ENCODE results near the gene SORL1-AS1.

SORL1-AS1 gene

GRCh38 chr11:121469910-121470309 is 17.1 kb upstream of the SORL1-AS1 start:
- CTCF ChIA-PET = interaction anchor here (0.5 to 1.0 kb wide), 3 partner anchors 55 to 178 kb away, joined by 3 to 5 read pairs (median 3); no protein-coding TSS in a partner anchor
- Histone ChIP-seq H3K27ac (ENCODE audit: low read depth in 2 of 2, low read length in 1 of 2) (no peak overlapping the region), H3K4me2 (no peak overlapping the region), H3F3A (replicated peaks; ENCODE audit: insufficient read depth) (peaks cover 4% of the 10 kb centered on the region), H3K9me2 (no peaks in the 10 kb centered on the region), H3K36me3 (replicated peaks in 1 of 2; ENCODE audit: control insufficient read depth in 1 of 2, insufficient read depth in 2 of 2, low read length in 1 of 2) (no peaks in the 10 kb centered on the region), H3K79me2 (ENCODE audit: insufficient read depth) (no peaks in the 10 kb centered on the region), H3K4me1 (ENCODE audit: control insufficient read depth in 1 of 2, insufficient read depth in 2 of 2, low read depth in 1 of 2, low read length in 1 of 2) (peaks cover 20 to 24% of the 10 kb centered on the region in 2 experiments), H3K9ac (no peak overlapping the region), H3K27me3 (ENCODE audit: insufficient read depth) (no peaks in the 10 kb centered on the region), H3K9me3 (no peaks in the 10 kb centered on the region), H3K4me3 (ENCODE audit: low read depth in 2 of 2, low read length in 1 of 2) (no peak overlapping the region), H4K20me1 (ENCODE audit: insufficient read depth) (no peaks in the 10 kb centered on the region), H2AFZ (ENCODE audit: low read depth) (no peak overlapping the region)
- 88% methylated on average over 5 of the region's 5 CpGs for WGBS (ENCODE audit: low lambda C conversion rate)
- DNase-seq = no peak
- no peak for TF ChIP-seq PBX3 (IDR thresholded peaks at IDR 0.05)
- TF ChIP-seq YY1 (IDR thresholded peaks at IDR 0.05; ENCODE audit: low read depth) = no peak
- TF ChIP-seq MXI1 (IDR thresholded peaks at IDR 0.05; ENCODE audit: low read depth, low read length) = no peak
- TF ChIP-seq SIN3A (IDR thresholded peaks at IDR 0.05; ENCODE audit: borderline replicate concordance, low read depth, low read length) = no peak
- no peak for TF ChIP-seq EZH2phosphoT487 (IDR thresholded peaks at IDR 0.05; ENCODE audit: borderline replicate concordance, low read depth)
- TF ChIP-seq FOXJ3 (CRISPR knock-in tag; IDR thresholded peaks at IDR 0.05) = no peak
- POLR2A ChIA-PET = no interaction called here

- no peaks in the 10 kb centered on the region for H3K9me2 ChIP-seq
- no peaks in the 10 kb centered on the region for H3K27me3 ChIP-seq (ENCODE audit: insufficient read depth)
- no peak for TF ChIP-seq YY1 (IDR thresholded peaks at IDR 0.05; ENCODE audit: low read depth)
- TF ChIP-seq ELF1 (IDR thresholded peaks at IDR 0.05) = no peak
- no peak for TF ChIP-seq RCOR1 (IDR thresholded peaks at IDR 0.05; ENCODE audit: low read length)
- TF ChIP-seq NRF1 (IDR thresholded peaks at IDR 0.05; ENCODE audit: low read depth, low read length) = no peak
- TF ChIP-seq SIN3A (IDR thresholded peaks at IDR 0.05; ENCODE audit: borderline replicate concordance, low read depth, low read length) = no peak
- TF ChIP-seq USF2 (IDR thresholded peaks at IDR 0.05; ENCODE audit: borderline replicate concordance, low read depth, low read length) = no peak
- TF ChIP-seq MAX (IDR thresholded peaks at IDR 0.05; ENCODE audit: low read depth) = no peak
- TF ChIP-seq RAD21 (IDR thresholded peaks at IDR 0.05; ENCODE audit: low read length) = no peak
- no peak overlapping the region for H2AFZ ChIP-seq (ENCODE audit: low read depth)
- H3F3A ChIP-seq (replicated peaks; ENCODE audit: insufficient read depth) = peaks cover 19% of the 10 kb centered on the region
- H3K27ac ChIP-seq (ENCODE audit: low read depth in 2 of 2, low read length in 1 of 2) = no peak overlapping the region
- peaks cover 29 to 35% of the 10 kb centered on the region in 2 experiments for H3K4me1 ChIP-seq (ENCODE audit: control insufficient read depth in 1 of 2, insufficient read depth in 2 of 2, low read depth in 1 of 2, low read length in 1 of 2)
- no peak overlapping the region for H3K4me3 ChIP-seq (ENCODE audit: low read depth in 2 of 2, low read length in 1 of 2)
- no peaks in the 10 kb centered on the region for H3K79me2 ChIP-seq (ENCODE audit: insufficient read depth)
- H4K20me1 ChIP-seq (ENCODE audit: insufficient read depth) = no peaks in the 10 kb centered on the region
- H3K9ac ChIP-seq = no peak overlapping the region
- DNase-seq = no peak
- H3K9me3 ChIP-seq = no peaks in the 10 kb centered on the region
- WGBS (ENCODE audit: low lambda C conversion rate) = 95% methylated on average over 10 of the region's 10 CpGs
- ChIA-PET CTCF (interaction anchor here (0.7 to 1.5 kb wide), 3 partner anchors 15 to 359 kb away, joined by 3 to 4 read pairs (median 3); no protein-coding TSS in a partner anchor), POLR2A (no interaction called here)
- H3K36me3 ChIP-seq (replicated peaks in 1 of 2; ENCODE audit: control insufficient read depth in 1 of 2, insufficient read depth in 2 of 2, low read length in 1 of 2) = no peaks in the 10 kb centered on the region
- H3K4me2 ChIP-seq = no peak overlapping the region
These were observed 15.2 kb upstream of the SORL1-AS1 start for GRCh38 chr11:121467965-121468364.

All from SK-N-SH (cell line).